GM12878 (cell line): Measurements from ENCODE around the gene NAGA. TPM values are rescaled to one million over a fixed set of nuclear protein-coding genes. Genes with fewer than 3 reads are reported as not detected.
A peak's percentile ranks its signal among the peaks of the same experiment; 100 is the strongest.
"Not testable (repeated sequence)": the region's sequence is repeated elsewhere in the genome, so short reads cannot be mapped to it uniquely, and the experiment has no call there.

Source experiments
- ATAC-seq: fragments of 200-7000 bp; cut with Tn5 transposase; 3 replicates; pipeline ENCODE4 v1.9.1; 2020; ENCODE audit warnings: mild to moderate bottlenecking, moderate library complexity
- BruUV-seq: library from RNA; stranded (reverse); fragments of 400-500 nt; replicated peaks from 2 replicates; lab custom pipeline; 2021; lab: Mats Ljungman, UMichigan
- CTCF ChIA-PET: fragments of 300-600 bp; sonication (Branson Sonifier 250); formaldehyde crosslinking; extraction: SDS; loops from one replicate; lab custom pipeline; 2021; ENCODE audit warnings: inconsistent platforms; lab: Yijun Ruan, JAX
- POLR2A ChIA-PET: fragments of 350-600 bp; formaldehyde crosslinking; extraction: SDS; loops from one replicate; lab custom pipeline; 2021; ENCODE audit warnings: inconsistent platforms; lab: Charles Lee
- RAD21 ChIA-PET: fragments of 300-600 bp; sonication (Branson Sonifier 250); formaldehyde crosslinking; loops from one replicate; lab custom pipeline; 2023; ENCODE audit warnings: antibody characterized with exemption; ENCODE audit not compliant: unreplicated experiment; lab: Charles Lee
- SMC1A ChIA-PET: fragments of 300-600 bp; sonication (Branson Sonifier 250); formaldehyde crosslinking; loops from one replicate; lab custom pipeline; 2023; ENCODE audit not compliant: unreplicated experiment, uncharacterized antibody; lab: Charles Lee
- DNase-seq: peaks from one replicate; pipeline ENCODE4 v3.0.0-alpha.2; 2011; ENCODE audit warnings: low read depth, low spot score
- FAIRE-seq: peaks from 3 replicates; lab custom pipeline; 2011; peaks lifted over from hg19 to GRCh38; lab: Jason Lieb, UNC
- H2AFZ ChIP-seq: 2 replicates; pipeline ENCODE4 v1.6.0; 2011; ENCODE audit warnings: low read depth, low read length, control low read depth; ENCODE audit not compliant: control insufficient read depth
- H3K27ac ChIP-seq: 2 replicates; pipeline ENCODE4 v1.5.1; 2011; ENCODE audit warnings: control low read depth; ENCODE audit not compliant: control insufficient read depth, insufficient read depth
- H3K27me3 ChIP-seq, 2 experiments: replicated peaks in 1 of 2; 2 replicates each; pipeline versions ENCODE4 v1.6.0 to v1.6.1; 2011; ENCODE audit warnings: low read length in 1 of 2; ENCODE audit not compliant: control insufficient read depth in 2 of 2, insufficient read depth in 2 of 2
- H3K36me3 ChIP-seq, 2 experiments: 2 replicates each; pipeline ENCODE4 v1.5.1; 2011; ENCODE audit warnings: low read length in 1 of 2; ENCODE audit not compliant: control insufficient read depth in 2 of 2, insufficient read depth in 2 of 2
- H3K4me1 ChIP-seq: 2 replicates; pipeline ENCODE4 v1.6.1; 2011; ENCODE audit warnings: mild to moderate bottlenecking, low read length, moderate library complexity, mixed read lengths; ENCODE audit not compliant: control insufficient read depth, insufficient read depth
- H3K4me2 ChIP-seq: 2 replicates; pipeline ENCODE4 v1.6.0; 2011; ENCODE audit warnings: control low read depth; ENCODE audit not compliant: control insufficient read depth, insufficient read depth
- H3K4me3 ChIP-seq: fragments of 200-600 bp; sonication (generic); 2 replicates; pipeline ENCODE4 v1.5.1; 2016
- H3K79me2 ChIP-seq: 2 replicates; pipeline ENCODE4 v1.6.0; 2011; ENCODE audit warnings: low read length; ENCODE audit not compliant: control insufficient read depth, insufficient read depth
- H3K9ac ChIP-seq: 2 replicates; pipeline ENCODE4 v1.8.0; 2011; ENCODE audit warnings: low read length, control low read depth, mixed read lengths; ENCODE audit not compliant: control insufficient read depth, insufficient read depth
- H3K9me3 ChIP-seq: replicated peaks from 3 replicates; pipeline ENCODE4 v1.5.1; 2011; ENCODE audit warnings: mild to moderate bottlenecking, low read length; ENCODE audit not compliant: control insufficient read depth, insufficient read depth
- H4K20me1 ChIP-seq: 2 replicates; pipeline ENCODE4 v1.6.0; 2011; ENCODE audit not compliant: control insufficient read depth, insufficient read depth
- CBX5 ChIP-seq: sonication (generic); IDR thresholded peaks from 2 replicates; pipeline ENCODE4 v1.6.1; 2016; ENCODE audit warnings: low read depth, moderate library complexity, mild to moderate bottlenecking, inconsistent platforms
- FOXK2 ChIP-seq: fragments of 450-650 bp; IDR thresholded peaks from 2 replicates; pipeline ENCODE4 v1.6.1; 2017; ENCODE audit warnings: mild to moderate bottlenecking, moderate library complexity
- IKZF2 ChIP-seq, 2 experiments: fragments of 450-650 bp; IDR thresholded peaks; 2 replicates each; pipeline ENCODE4 v1.6.1; 2017; ENCODE audit warnings: mild to moderate bottlenecking in 2 of 2, moderate library complexity in 2 of 2
- SREBF1 ChIP-seq: IDR thresholded peaks from 2 replicates; pipeline ENCODE4 v1.6.1; 2012; ENCODE audit warnings: mild to moderate bottlenecking, low read length
- WGBS: methylation state at CpG from one replicate; pipeline ENCODE4 v1.1.6; 2016; ENCODE audit warnings: low lambda C conversion rate; ENCODE audit not compliant: insufficient replicate concordance, insufficient coverage; ENCODE audit errors: missing lambda C conversion rate; 5-methylcytosine and 5-hydroxymethylcytosine counted together
- in situ Hi-C: fragments of 300-500 bp; cut with MboI; formaldehyde crosslinking; loops from 9 replicates; pipeline ENCODE4 v1.14.3; 2018; ENCODE audit warnings: mixed read lengths
- intact Hi-C: fragments of 100-400 bp; cut with micrococcal nuclease; formaldehyde crosslinking; loops from one replicate; pipeline ENCODE4 v1.14.2; 2022; ENCODE audit not compliant: unreplicated experiment
- polyA plus RNA-seq, 11 experiments: library from polyadenylated mRNA; depleted of rRNA in 4 of 11; unstranded in 6 of 11; stranded (reverse) in 5 of 11; fragments of >200 nt; fragmentation: Nextera tagmentation in 4 of 11; fragmentation: Illumina TruSeq in 1 of 11; extraction: Ambion mirVana in 4 of 11; extraction: Trizol in 1 of 11; gene quantifications; 1 replicate in 1 of 11; 2 replicates in 10 of 11; pipeline versions ENCODE4 v1.2.1 to v1.2.3, GENCODE V29; 2011 to 2016; ENCODE audit warnings: inconsistent platforms in 2 of 11, missing spikeins in 2 of 11, low read depth in 1 of 11
- total RNA-seq, 4 experiments: library from RNA; depleted of rRNA in 3 of 4; stranded (reverse); fragments of >200 nt in 3 of 4; fragmentation: Illumina TruSeq in 1 of 4; extraction: Trizol in 1 of 4; gene quantifications; 2 replicates each; pipeline versions ENCODE4 v1.2.1 to v1.2.3, GENCODE V29; 2013 to 2021

The NAGA gene
- total and polyA plus RNA-seq, 10 of the 15 experiments (the other 5 are each of a cell fraction or from before 2014, with no cell fraction given): 9.3 to 46.0 (median 33.2) TPM

DNA sequence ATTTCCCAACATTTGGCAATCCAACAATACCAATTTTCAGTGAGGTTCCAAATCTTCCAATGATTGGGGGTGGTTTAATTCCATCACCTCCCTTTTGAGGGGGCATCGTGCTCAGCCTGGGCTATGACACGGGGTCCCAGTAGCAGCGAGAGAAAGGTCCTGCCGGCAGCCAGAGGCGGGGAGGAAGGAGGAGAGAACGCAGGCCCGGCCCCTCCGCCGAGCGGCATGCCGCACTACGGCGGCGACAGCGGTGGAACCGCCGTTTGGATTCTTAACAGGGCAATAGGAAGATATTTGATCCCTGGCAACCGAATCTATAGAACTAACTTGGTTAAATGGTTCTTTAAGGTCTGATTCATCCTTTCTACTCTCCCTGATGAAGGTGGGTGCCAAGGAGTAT, 38.2 kb upstream of the NAGA start:
- Histone ChIP-seq H3K79me2 (no peaks in the 10 kb centered on the region), H3K36me3 (no peaks in the 10 kb centered on the region), H4K20me1 (no peaks in the 10 kb centered on the region), H3K9ac (no peak overlapping the region)
- no peak for DNase-seq
- intact Hi-C loops: no loop called here
- no peak for FAIRE-seq
- SMC1A ChIA-PET: interaction anchor here (1.2 to 4.7 kb wide), 2 partner anchors 8 to 143 kb away, joined by 3 to 33 read pairs; no protein-coding TSS in a partner anchor
- in situ Hi-C loops: no loop called here
- TF ChIP-seq IKZF2 (IDR thresholded peaks at IDR 0.05) (no peak), FOXK2 (no peak), SREBF1 (no peak)
- TF ChIP-seq, all 136 proteins: peak for 0
- POLR2A ChIA-PET: no interaction called here
- ATAC-seq: no peak
- no TSS peak for BruUV-seq
- RAD21 ChIA-PET: no interaction called here
- H3K9me3 ChIP-seq: peaks cover 5% of the 10 kb centered on the region
- CTCF ChIA-PET: interaction anchor here (4.9 kb wide), 1 partner anchor 142 kb away, joined by 57 read pairs; the partner anchor contains the start of gene SEPTIN3
- H3K4me2 ChIP-seq: no peak overlapping the region
- 94% methylated on average over 17 of the region's 18 CpGs for WGBS
- no peaks in the 10 kb centered on the region for H3K27me3 ChIP-seq
- H3K27ac ChIP-seq: no peak overlapping the region
- H2AFZ ChIP-seq: no peak overlapping the region
- no peaks in the 10 kb centered on the region for H3K4me1 ChIP-seq
- no peak overlapping the region for H3K4me3 ChIP-seq

DNA sequence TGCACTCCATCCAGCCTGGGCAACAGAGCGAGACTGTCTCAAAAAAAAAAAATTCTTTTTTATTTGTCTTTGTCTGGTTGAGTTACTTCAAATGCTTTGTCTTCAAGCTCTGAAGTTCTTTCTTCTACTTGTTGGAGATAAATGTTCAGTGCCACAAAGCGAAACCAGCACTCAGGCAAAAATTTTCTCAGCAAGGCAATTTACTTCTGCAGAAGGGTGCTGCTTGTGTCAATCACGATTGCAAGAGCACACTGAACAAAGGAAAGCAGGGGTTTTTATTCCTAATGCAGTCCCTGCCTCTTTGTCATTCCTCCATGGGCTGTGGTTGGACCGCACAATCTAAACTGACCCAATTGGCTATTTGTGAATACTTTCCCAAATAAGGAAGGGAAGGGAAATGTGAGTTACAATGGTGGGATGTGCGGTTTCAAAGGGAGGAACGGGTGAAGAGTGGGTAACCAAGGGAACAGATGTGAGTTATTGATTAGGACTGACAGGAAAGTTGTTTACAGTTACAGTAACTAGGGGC, 33.8 kb upstream of the NAGA start:
- H3K27me3 ChIP-seq, DNase-seq, SMC1A ChIA-PET, CTCF ChIA-PET, FAIRE-seq, H3K9ac ChIP-seq, BruUV-seq, intact Hi-C loops, H3K4me1 ChIP-seq, H2AFZ ChIP-seq, in situ Hi-C loops, H3K9me3 ChIP-seq, H3K4me2 ChIP-seq, H3K4me3 ChIP-seq, H4K20me1 ChIP-seq, H3K36me3 ChIP-seq, H3K79me2 ChIP-seq, RAD21 ChIA-PET, H3K27ac ChIP-seq, POLR2A ChIA-PET, ATAC-seq: not testable (repeated sequence)
- TF ChIP-seq CBX5: peak; percentile 75; the same call in 1 of the 2 replicates
- WGBS: 97% methylated on average over 6 of the region's 6 CpGs
